Measurements from ENCODE around the gene SYK.
A peak's percentile ranks its signal among the peaks of the same experiment; 100 is the strongest.

The SYK gene

GRCh38 chr9:90868555-90868954, 66.9 kb downstream of the SYK start:
- no peak overlapping the region for H3K4me3 ChIP-seq (ENCODE audit: control insufficient read depth, low read depth, low read length)
- no peak for TF ChIP-seq CTCF (IDR thresholded peaks at IDR 0.05; ENCODE audit: control insufficient read depth, insufficient read depth, low read depth, low read length, missing control alignments)
- DNase-seq (ENCODE audit: low read depth) = no peak

GRCh38 chr9:90869361-90869760, 67.7 kb downstream of the SYK start:
- no peak overlapping the region for H3K4me3 ChIP-seq (ENCODE audit: control insufficient read depth, low read depth, low read length)
- no peak for TF ChIP-seq CTCF (IDR thresholded peaks at IDR 0.05; ENCODE audit: control insufficient read depth, insufficient read depth, low read depth, low read length, missing control alignments)
- DNase-seq (ENCODE audit: low read depth) = no peak

- no peak overlapping the region for H3K4me3 ChIP-seq (ENCODE audit: control insufficient read depth, low read depth, low read length)
- peak; percentile 87 for TF ChIP-seq CTCF (IDR thresholded peaks at IDR 0.05; ENCODE audit: control insufficient read depth, insufficient read depth, low read depth, low read length, missing control alignments)
- no peak for DNase-seq (ENCODE audit: low read depth)
Observed at GRCh38 chr9:90870621-90871326, 69.2 kb downstream of the SYK start.

- no peak overlapping the region for H3K4me3 ChIP-seq (ENCODE audit: control insufficient read depth, low read depth, low read length)
- no peak for DNase-seq (ENCODE audit: low read depth)
- no peak for TF ChIP-seq CTCF (IDR thresholded peaks at IDR 0.05; ENCODE audit: control insufficient read depth, insufficient read depth, low read depth, low read length, missing control alignments)
Observed at GRCh38 chr9:90871327-90871935, 69.8 kb downstream of the SYK start.

- no peak for TF ChIP-seq CTCF (IDR thresholded peaks at IDR 0.05; ENCODE audit: control insufficient read depth, insufficient read depth, low read depth, low read length, missing control alignments)
- DNase-seq (ENCODE audit: low read depth) = no peak
- no peak overlapping the region for H3K4me3 ChIP-seq (ENCODE audit: control insufficient read depth, low read depth, low read length)
Observed at GRCh38 chr9:90872835-90873294, 71.2 kb downstream of the SYK start.

- no peak for DNase-seq (ENCODE audit: low read depth)
- no peak overlapping the region for H3K4me3 ChIP-seq (ENCODE audit: control insufficient read depth, low read depth, low read length)
- TF ChIP-seq CTCF (IDR thresholded peaks at IDR 0.05; ENCODE audit: control insufficient read depth, insufficient read depth, low read depth, low read length, missing control alignments) = no peak
Observed at GRCh38 chr9:90873422-90873821, 71.8 kb downstream of the SYK start.

All from AG09309 (cell line).